AG09309 (cell line): ENCODE measurements around the gene CORO6.

Experiments used
- DNase-seq: peaks from one replicate; pipeline ENCODE4 v3.0.0-alpha.2; 2010; ENCODE audit warnings: low read depth
- H3K4me3 ChIP-seq: 2 replicates; pipeline ENCODE4 v1.5.1; 2011; ENCODE audit warnings: mild to moderate bottlenecking, low read depth, low read length, moderate library complexity; ENCODE audit not compliant: control insufficient read depth
- TF ChIP-seq, protein P1 (sequence below): IDR thresholded peaks from 2 replicates; pipeline ENCODE4 v1.5.1; 2011; ENCODE audit warnings: mild to moderate bottlenecking, low read depth, low read length, inconsistent platforms; ENCODE audit not compliant: insufficient read depth, control insufficient read depth; ENCODE audit errors: missing control alignments

The CORO6 gene

GRCh38 chr17:29640981-29641642 is 18.4 kb upstream of the CORO6 start:
- H3K4me3 ChIP-seq: no peak overlapping the region
- no peak for DNase-seq
- TF ChIP-seq, protein P1, sequence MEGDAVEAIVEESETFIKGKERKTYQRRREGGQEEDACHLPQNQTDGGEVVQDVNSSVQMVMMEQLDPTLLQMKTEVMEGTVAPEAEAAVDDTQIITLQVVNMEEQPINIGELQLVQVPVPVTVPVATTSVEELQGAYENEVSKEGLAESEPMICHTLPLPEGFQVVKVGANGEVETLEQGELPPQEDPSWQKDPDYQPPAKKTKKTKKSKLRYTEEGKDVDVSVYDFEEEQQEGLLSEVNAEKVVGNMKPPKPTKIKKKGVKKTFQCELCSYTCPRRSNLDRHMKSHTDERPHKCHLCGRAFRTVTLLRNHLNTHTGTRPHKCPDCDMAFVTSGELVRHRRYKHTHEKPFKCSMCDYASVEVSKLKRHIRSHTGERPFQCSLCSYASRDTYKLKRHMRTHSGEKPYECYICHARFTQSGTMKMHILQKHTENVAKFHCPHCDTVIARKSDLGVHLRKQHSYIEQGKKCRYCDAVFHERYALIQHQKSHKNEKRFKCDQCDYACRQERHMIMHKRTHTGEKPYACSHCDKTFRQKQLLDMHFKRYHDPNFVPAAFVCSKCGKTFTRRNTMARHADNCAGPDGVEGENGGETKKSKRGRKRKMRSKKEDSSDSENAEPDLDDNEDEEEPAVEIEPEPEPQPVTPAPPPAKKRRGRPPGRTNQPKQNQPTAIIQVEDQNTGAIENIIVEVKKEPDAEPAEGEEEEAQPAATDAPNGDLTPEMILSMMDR: no peak

DNA sequence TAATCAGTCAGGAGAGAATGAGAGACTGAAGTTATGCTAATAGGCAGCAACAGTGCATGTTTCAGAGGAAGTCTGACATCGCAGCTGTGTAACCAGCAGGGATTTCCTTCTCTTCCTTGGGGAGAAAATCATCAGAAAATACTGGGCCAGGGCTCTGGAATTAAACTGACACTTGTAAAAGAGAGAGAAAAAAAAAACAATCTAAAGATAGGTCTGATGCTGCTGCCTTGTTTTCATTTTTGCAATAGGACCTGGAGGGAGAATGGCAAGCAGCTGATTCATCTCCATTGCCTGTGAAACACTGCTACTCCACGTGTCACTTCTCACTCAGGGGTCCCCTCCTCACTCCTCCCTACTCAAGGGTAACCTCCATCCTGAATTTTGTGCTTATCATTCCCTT is 17.7 kb upstream of the CORO6 start:
- DNase-seq: peak; percentile 50
- no peak overlapping the region for H3K4me3 ChIP-seq
- TF ChIP-seq, protein P1: no peak

DNA sequence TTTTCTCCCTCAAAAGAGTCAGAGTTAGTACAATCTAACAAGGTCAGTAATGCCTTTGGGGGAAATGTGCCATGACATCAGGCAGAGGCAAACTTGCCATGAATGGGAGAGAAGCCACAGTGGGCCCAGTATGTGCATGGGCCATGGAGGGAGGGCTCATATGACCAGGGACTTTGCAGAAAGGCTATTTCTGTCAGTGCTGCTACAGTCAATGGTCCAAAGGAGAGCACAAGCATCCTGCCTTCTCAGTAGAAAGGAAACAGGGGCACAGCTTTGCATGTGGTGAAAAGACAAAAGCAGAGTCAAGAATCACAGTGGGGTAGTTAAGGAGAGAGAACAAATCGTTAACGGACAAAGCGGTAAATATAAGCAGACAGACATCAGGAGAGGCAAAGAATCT is 11.2 kb upstream of the CORO6 start:
- no peak overlapping the region for H3K4me3 ChIP-seq
- TF ChIP-seq, protein P1: no peak
- no peak for DNase-seq

DNA sequence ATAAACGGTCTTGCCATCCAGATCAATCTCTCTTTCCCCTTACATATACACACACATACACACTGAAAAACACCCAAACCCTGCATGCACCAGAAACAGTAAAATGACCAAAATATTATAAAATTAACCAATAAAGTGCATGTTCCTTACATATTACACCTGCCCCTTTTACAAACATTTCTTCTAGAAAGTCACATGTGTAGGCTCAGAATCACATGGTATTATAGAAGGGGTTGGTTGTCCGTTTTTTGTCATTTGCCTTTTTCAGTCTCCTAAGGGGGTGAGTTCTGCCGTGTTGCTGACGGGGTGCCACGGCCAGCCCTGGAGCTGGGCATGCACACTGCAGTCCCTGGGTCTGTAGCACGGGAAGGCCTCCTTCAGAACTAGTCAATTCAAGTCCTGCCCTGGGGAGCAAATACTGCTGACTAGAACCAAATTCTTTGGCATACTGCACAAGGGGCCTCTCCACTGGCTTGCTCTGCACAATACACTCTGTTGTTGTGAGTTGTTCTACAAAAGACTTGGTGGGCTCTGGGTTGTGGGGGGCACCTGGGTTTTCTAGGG is 8.0 kb upstream of the CORO6 start:
- H3K4me3 ChIP-seq: no peak overlapping the region
- TF ChIP-seq, protein P1: no peak
- no peak for DNase-seq

GRCh38 chr17:29629839-29630238 is 7.1 kb upstream of the CORO6 start:
- DNase-seq: no peak
- H3K4me3 ChIP-seq: no peak overlapping the region
- TF ChIP-seq, protein P1: no peak

DNA sequence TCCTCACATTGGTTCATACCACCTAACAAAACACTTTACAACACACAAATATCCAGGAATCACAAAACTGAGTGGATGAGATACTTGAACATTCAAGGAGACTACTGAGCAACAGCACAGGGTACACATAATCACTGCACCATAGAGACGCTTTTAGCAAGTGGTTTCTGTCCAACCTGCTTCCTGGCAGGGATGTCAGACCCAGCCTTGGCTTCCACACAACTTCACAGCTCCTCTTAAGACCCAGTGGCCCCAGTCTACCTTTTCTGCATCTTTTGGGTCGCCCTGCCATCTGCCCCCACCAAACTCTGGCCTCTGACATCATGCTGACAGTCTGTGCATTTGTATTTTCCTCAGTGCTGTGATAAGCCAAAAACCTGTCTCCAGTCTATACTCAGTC is 5.9 kb upstream of the CORO6 start:
- DNase-seq: no peak
- no peak overlapping the region for H3K4me3 ChIP-seq
- TF ChIP-seq, protein P1: no peak
